ENCODE data around the gene NOVA2.

- peak; percentile 80 to 92 for TF ChIP-seq CTCF (IDR thresholded peaks at IDR 0.05; ENCODE audit: extremely low read depth in 1 of 2, insufficient read depth in 1 of 2, low read depth in 1 of 2, low read length in 2 of 2)
- no peak for TF ChIP-seq MAX (IDR thresholded peaks at IDR 0.05; ENCODE audit: insufficient read depth, insufficient read length)
- TF ChIP-seq POLR2A (IDR thresholded peaks at IDR 0.05; ENCODE audit: low read depth, low read length) = no peak
- no peak for TF ChIP-seq POLR2AphosphoS5 (IDR thresholded peaks at IDR 0.05; ENCODE audit: insufficient read depth, low read depth, low read length)
These were observed 36.2 kb upstream of the NOVA2 start for GRCh38 chr19:46009530-46010510.
